K562 (cell line): ENCODE data around the gene AKT1S1. TPM values are rescaled to one million over a fixed set of nuclear protein-coding genes. Genes with fewer than 3 reads are reported as not detected.
A peak's percentile ranks its signal among the peaks of the same experiment; 100 is the strongest.

Experiments used
- HEY1 ChIP-seq: fragments of 250-450 bp; sonication (Bioruptor Pico); IDR thresholded peaks from 2 replicates; pipeline ENCODE4 v1.5.0; 2020; ENCODE audit warnings: mild to moderate bottlenecking, moderate library complexity, borderline replicate concordance
- IRF2 ChIP-seq: sonication (generic); formaldehyde crosslinking; IDR thresholded peaks from 2 replicates; pipeline ENCODE4 v1.8.1; 2022; ENCODE audit warnings: mild to moderate bottlenecking, missing genetic modification reagents
- NR1H2 ChIP-seq: sonication (generic); formaldehyde crosslinking; IDR thresholded peaks from 2 replicates; pipeline ENCODE4 v1.4.0; 2020; ENCODE audit warnings: mild to moderate bottlenecking, missing genetic modification reagents
- PHF8 ChIP-seq: fragments of 200-600 bp; sonication (generic); IDR thresholded peaks from 2 replicates; pipeline ENCODE4 v1.6.1; 2012; ENCODE audit warnings: mixed run types, mild to moderate bottlenecking, inconsistent platforms, low read length, moderate library complexity, borderline replicate concordance
- POLR2B ChIP-seq: fragments of 450-650 bp; IDR thresholded peaks from 2 replicates; pipeline ENCODE4 v1.6.1; 2018; ENCODE audit warnings: low read depth; ENCODE audit not compliant: partially characterized antibody
- SMAD2 ChIP-seq: fragments of 150-350 bp; IDR thresholded peaks from 2 replicates; pipeline ENCODE4 v1.6.1; 2014; ENCODE audit warnings: low read depth, mild to moderate bottlenecking, low read length
- SMAD3 ChIP-seq: fragments of 450-650 bp; formaldehyde crosslinking; conservative IDR thresholded peaks from 2 replicates; pipeline ENCODE4 v1.4.0; 2020; ENCODE audit warnings: mild to moderate bottlenecking
- SMARCC2 ChIP-seq: fragments of 450-650 bp; IDR thresholded peaks from 2 replicates; pipeline ENCODE4 v1.6.1; 2017; ENCODE audit warnings: antibody characterized with exemption, moderate library complexity, mild to moderate bottlenecking, low read depth
- SMARCE1 ChIP-seq: fragments of 450-650 bp; IDR thresholded peaks from 2 replicates; pipeline ENCODE4 v1.7.1; 2016; ENCODE audit warnings: mild to moderate bottlenecking
- SUPT5H ChIP-seq: fragments of 450-650 bp; IDR thresholded peaks from 2 replicates; pipeline ENCODE4 v1.6.1; 2016
- ZBTB34 ChIP-seq: fragments of 250-450 bp; sonication (Bioruptor Pico); IDR thresholded peaks from 2 replicates; pipeline ENCODE4 v1.8.0; 2021; ENCODE audit warnings: mild to moderate bottlenecking, moderate library complexity
- ZNF318 ChIP-seq, 2 experiments: fragments of 450-650 bp; IDR thresholded peaks; 2 replicates each; pipeline ENCODE4 v1.6.1; 2016; ENCODE audit warnings: mild to moderate bottlenecking in 2 of 2, borderline replicate concordance in 1 of 2, low read depth in 1 of 2, moderate library complexity in 1 of 2
- ZZZ3 ChIP-seq: fragments of 450-650 bp; IDR thresholded peaks from 2 replicates; pipeline ENCODE4 v1.6.1; 2016; ENCODE audit warnings: antibody characterized with exemption, mild to moderate bottlenecking, moderate library complexity
- polyA plus RNA-seq, 8 experiments: library from polyadenylated mRNA; depleted of rRNA in 4 of 8; stranded (reverse) in 5 of 8; unstranded in 3 of 8; fragments of >200 nt; fragmentation: Nextera tagmentation in 2 of 8; fragmentation: Illumina TruSeq in 1 of 8; extraction: Ambion mirVana in 2 of 8; extraction: Trizol in 1 of 8; gene quantifications; 2 replicates each; pipeline versions ENCODE4 v1.2.1 to v1.2.3, GENCODE V29; 2011 to 2014; ENCODE audit warnings: inconsistent platforms in 1 of 8, missing spikeins in 1 of 8
- total RNA-seq, 7 experiments: library from RNA; depleted of rRNA in 6 of 7; stranded (reverse); fragments of >200 nt in 6 of 7; fragmentation: Illumina TruSeq in 2 of 7; extraction: Trizol in 2 of 7; gene quantifications; 2 replicates each; pipeline versions ENCODE4 v1.2.1 to v1.2.3, GENCODE V29; 2011 to 2021; ENCODE audit warnings: low replicate concordance in 1 of 7
- TF ChIP-seq, protein P1 (sequence below): sonication (generic); formaldehyde crosslinking; IDR thresholded peaks from 2 replicates; pipeline ENCODE4 v1.4.0; 2020; ENCODE audit warnings: mild to moderate bottlenecking, missing genetic modification reagents
- TF ChIP-seq, protein P2 (sequence below): fragments of 250-450 bp; sonication (Bioruptor Pico); IDR thresholded peaks from 2 replicates; pipeline ENCODE4 v1.5.0; 2020; ENCODE audit warnings: mild to moderate bottlenecking

AKT1S1 gene
- total and polyA plus RNA-seq, 9 of the 15 experiments (the other 6 are each of a cell fraction or from before 2014, with no cell fraction given): 1.2 to 50.3 (median 17.1) TPM

DNA sequence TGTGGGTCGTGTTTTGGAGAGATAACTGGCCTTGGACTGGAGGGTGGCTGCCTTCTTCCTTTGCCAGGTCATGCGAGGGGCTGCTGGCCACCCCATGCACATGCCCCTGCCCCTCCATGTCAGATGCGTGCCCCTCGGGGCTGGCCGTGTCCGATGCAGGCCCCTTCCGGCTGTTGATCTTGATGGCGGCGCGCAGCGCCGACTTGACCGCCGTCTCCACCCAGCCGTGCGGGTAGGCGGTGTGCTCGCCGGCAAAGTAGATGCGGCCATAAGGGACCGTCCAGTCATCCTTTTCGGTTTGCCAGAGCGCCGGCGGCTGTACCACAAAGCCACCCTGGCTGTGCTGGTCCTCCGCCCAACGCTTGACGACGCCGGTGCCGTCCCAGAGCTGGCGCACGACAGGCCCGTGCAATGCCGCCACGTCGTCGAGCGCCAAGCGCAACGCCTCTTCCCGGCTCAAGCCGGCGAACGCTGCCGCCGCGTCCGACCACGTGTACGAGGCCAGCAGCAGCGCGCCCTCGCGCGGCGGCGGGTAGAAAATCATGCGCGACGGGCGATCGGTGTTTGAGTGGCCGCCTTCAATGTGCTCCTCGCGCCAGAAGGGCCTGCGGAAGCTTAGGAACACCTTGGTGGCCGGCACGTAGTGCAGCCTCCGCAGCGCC, 12.7 kb upstream of the AKT1S1 start (continued):
- TF ChIP-seq ZNF318 (IDR thresholded peaks at IDR 0.05; ENCODE audit: borderline replicate concordance in 1 of 2, low read depth in 1 of 2): no peak
- peak; percentile 30 for TF ChIP-seq POLR2B
- 0 out of 2 replicates have a peak, but pooled peaks have one; percentile 54 for TF ChIP-seq NR1H2 (CRISPR knock-in tag)
- 0 out of 2 replicates have a peak, but pooled peaks have one; percentile 33 for TF ChIP-seq SMAD3 (CRISPR knock-in tag)
- TF ChIP-seq ZBTB34 (CRISPR knock-in tag): no peak
- no peak for TF ChIP-seq SMAD2
- TF ChIP-seq IRF2 (CRISPR knock-in tag): 0 out of 2 replicates have a peak, but pooled peaks have one; percentile 69
- no peak for TF ChIP-seq ZZZ3
- peak; percentile 58; the same call in 1 of the 2 replicates for TF ChIP-seq SUPT5H
- TF ChIP-seq PHF8: peak; percentile 27; the same call in 1 of the 2 replicates
- TF ChIP-seq, protein P1, sequence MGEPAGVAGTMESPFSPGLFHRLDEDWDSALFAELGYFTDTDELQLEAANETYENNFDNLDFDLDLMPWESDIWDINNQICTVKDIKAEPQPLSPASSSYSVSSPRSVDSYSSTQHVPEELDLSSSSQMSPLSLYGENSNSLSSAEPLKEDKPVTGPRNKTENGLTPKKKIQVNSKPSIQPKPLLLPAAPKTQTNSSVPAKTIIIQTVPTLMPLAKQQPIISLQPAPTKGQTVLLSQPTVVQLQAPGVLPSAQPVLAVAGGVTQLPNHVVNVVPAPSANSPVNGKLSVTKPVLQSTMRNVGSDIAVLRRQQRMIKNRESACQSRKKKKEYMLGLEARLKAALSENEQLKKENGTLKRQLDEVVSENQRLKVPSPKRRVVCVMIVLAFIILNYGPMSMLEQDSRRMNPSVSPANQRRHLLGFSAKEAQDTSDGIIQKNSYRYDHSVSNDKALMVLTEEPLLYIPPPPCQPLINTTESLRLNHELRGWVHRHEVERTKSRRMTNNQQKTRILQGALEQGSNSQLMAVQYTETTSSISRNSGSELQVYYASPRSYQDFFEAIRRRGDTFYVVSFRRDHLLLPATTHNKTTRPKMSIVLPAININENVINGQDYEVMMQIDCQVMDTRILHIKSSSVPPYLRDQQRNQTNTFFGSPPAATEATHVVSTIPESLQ: peak; percentile 100
- no peak for TF ChIP-seq SMARCC2
- TF ChIP-seq SMARCE1: no peak
- no peak for TF ChIP-seq HEY1 (CRISPR knock-in tag)
- TF ChIP-seq, protein P2, sequence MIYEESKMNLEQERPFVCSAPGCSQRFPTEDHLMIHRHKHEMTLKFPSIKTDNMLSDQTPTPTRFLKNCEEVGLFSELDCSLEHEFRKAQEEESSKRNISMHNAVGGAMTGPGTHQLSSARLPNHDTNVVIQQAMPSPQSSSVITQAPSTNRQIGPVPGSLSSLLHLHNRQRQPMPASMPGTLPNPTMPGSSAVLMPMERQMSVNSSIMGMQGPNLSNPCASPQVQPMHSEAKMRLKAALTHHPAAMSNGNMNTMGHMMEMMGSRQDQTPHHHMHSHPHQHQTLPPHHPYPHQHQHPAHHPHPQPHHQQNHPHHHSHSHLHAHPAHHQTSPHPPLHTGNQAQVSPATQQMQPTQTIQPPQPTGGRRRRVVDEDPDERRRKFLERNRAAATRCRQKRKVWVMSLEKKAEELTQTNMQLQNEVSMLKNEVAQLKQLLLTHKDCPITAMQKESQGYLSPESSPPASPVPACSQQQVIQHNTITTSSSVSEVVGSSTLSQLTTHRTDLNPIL: no peak
